ENCODE data around the gene PIK3R3. TPM values are rescaled to one million over a fixed set of nuclear protein-coding genes. Genes with fewer than 3 reads are reported as not detected.

The PIK3R3 gene
- total and polyA plus RNA-seq, 2 donors (not counting 3 experiments of a cell fraction or from before 2014, with no cell fraction given) = 7.5 to 14.3 TPM

DNA sequence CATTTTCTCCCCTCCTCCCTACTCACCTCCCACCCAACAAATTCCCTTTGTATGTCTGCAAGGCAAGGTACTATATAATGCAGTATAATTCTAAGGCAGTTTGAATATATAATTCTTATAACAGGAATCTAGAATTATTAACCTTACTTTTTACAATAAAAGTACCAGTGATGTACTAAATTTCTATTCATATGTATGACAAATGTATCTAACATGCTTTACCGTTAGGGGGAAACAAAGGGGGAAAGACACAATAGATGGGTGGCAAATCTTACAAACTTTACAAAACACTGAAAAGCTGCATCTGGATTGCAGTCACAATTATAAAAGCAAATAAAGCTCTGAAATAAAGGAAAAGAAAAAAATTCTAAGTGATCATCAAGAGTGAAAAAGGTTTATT, 2.3 kb downstream of the PIK3R3 start:
- Histone ChIP-seq H3K4me3 (replicated peaks in 1 of 3; ENCODE audit: insufficient read depth in 1 of 3, low read depth in 1 of 3, low read length in 3 of 3) (peak overlapping the region in 2 of 3 experiments; percentile 79 to 99), H3K4me1 (ENCODE audit: control insufficient read depth, extremely low read depth, insufficient read depth, low read length) (peaks cover 21% of the 10 kb centered on the region), H2AFZ (ENCODE audit: low read depth, low read length) (no peak overlapping the region), H3K27ac (ENCODE audit: insufficient read depth, low read depth, low read length) (no peak overlapping the region), H3K4me2 (ENCODE audit: insufficient read depth, low read length) (peak overlapping the region; percentile 94), H3K9ac (replicated peaks; ENCODE audit: extremely low read depth, insufficient read depth, low read length) (peak overlapping the region; percentile 71), H3K36me3 (ENCODE audit: control insufficient read depth in 2 of 2, extremely low read depth in 1 of 2, insufficient read depth in 2 of 2, low read length in 2 of 2) (no peaks in the 10 kb centered on the region), H3K9me1 (replicated peaks; ENCODE audit: control insufficient read depth, extremely low read depth, insufficient read depth, low read length) (no peaks in the 10 kb centered on the region), H4K20me1 (replicated peaks; ENCODE audit: control insufficient read depth, extremely low read depth, insufficient read depth, low read length) (no peaks in the 10 kb centered on the region), H3K79me2 (ENCODE audit: control insufficient read depth, insufficient read depth, low read length) (no peaks in the 10 kb centered on the region), H3K9me3 (replicated peaks; ENCODE audit: control insufficient read depth, insufficient read depth, low read length) (no peaks in the 10 kb centered on the region), H3K27me3 (ENCODE audit: control insufficient read depth in 2 of 2, insufficient read depth in 2 of 2, low read length in 2 of 2) (no peaks in the 10 kb centered on the region)
- no TSS peak for BruUV-seq (replicated peaks)
- DNase-seq (ENCODE audit: low read depth, low spot score) (peak; percentile 32), FAIRE-seq (no peak)
- POLR2A ChIA-PET = no interaction called here
- dilution Hi-C loops (cut with MboI; ENCODE audit: extremely low pct_ligation_motif_present, low sequenced_read_pairs) = no loop called here
- TF ChIP-seq, protein P1, sequence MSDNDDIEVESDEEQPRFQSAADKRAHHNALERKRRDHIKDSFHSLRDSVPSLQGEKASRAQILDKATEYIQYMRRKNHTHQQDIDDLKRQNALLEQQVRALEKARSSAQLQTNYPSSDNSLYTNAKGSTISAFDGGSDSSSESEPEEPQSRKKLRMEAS (IDR thresholded peaks at IDR 0.05; ENCODE audit: insufficient read depth, insufficient read length) = no peak
- TF ChIP-seq JUN (IDR thresholded peaks at IDR 0.05; ENCODE audit: borderline replicate concordance, insufficient read depth, insufficient read length, low read depth) (no peak), GATA2 (IDR thresholded peaks at IDR 0.05; ENCODE audit: insufficient read depth, insufficient read length, low read depth, low read length) (no peak), POLR2A (IDR thresholded peaks at IDR 0.05; ENCODE audit: low read depth, low read length) (no peak), EZH2 (IDR thresholded peaks at IDR 0.05; ENCODE audit: borderline replicate concordance, low read depth, low read length, severe bottlenecking) (no peak), MYC (IDR thresholded peaks at IDR 0.05; ENCODE audit: low read depth, low read length) (no peak)
- intact Hi-C loops (cut with micrococcal nuclease) = loop anchor here (5.0 kb wide), 2 partner anchors 172 to 443 kb away; partner anchors contain the start of genes GPBP1L1, LRRC41, TMEM69 and UQCRH
- CTCF ChIA-PET = interaction anchor here (0.6 to 2.7 kb wide), 12 partner anchors 8 to 94 kb away, joined by 3 to 9 read pairs (median 3); no protein-coding TSS in a partner anchor

DNA sequence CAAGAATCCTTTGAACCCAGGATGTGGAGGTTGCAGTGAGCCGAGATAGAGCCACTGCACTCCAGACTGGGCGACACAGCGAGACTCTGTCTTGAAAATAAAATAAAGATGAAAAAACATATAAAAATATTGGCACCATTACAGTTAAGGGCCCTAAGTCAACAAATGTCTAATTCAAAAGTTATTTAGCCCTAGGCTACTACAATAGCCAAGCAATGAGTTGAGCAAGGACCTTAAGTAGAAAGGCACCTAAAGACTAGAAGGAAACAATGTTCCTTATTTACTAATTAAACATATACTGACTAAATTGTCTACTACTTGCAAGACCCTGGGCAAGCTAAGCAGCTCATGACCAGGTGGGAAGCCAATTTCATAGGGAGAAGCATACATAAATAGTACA, 4.1 kb downstream of the PIK3R3 start:
- DNase-seq (ENCODE audit: low read depth, low spot score) (no peak), FAIRE-seq (no peak)
- POLR2A ChIA-PET = no interaction called here

More for the DNA sequence above, 4.1 kb downstream of the PIK3R3 start:
- intact Hi-C loops (cut with micrococcal nuclease) = no loop called here
- no peaks in the 10 kb centered on the region for H4K20me1 ChIP-seq (replicated peaks; ENCODE audit: control insufficient read depth, extremely low read depth, insufficient read depth, low read length)
- no peaks in the 10 kb centered on the region for H3K9me1 ChIP-seq (replicated peaks; ENCODE audit: control insufficient read depth, extremely low read depth, insufficient read depth, low read length)
- H3K4me2 ChIP-seq (ENCODE audit: insufficient read depth, low read length) = no peak overlapping the region
- dilution Hi-C loops (cut with MboI; ENCODE audit: extremely low pct_ligation_motif_present, low sequenced_read_pairs) = no loop called here
- H2AFZ ChIP-seq (ENCODE audit: low read depth, low read length) = no peak overlapping the region
- H3K4me1 ChIP-seq (ENCODE audit: control insufficient read depth, extremely low read depth, insufficient read depth, low read length) = peaks cover 13% of the 10 kb centered on the region
- TF ChIP-seq GATA2 (IDR thresholded peaks at IDR 0.05; ENCODE audit: insufficient read depth, insufficient read length, low read depth, low read length) = no peak
- no peaks in the 10 kb centered on the region for H3K36me3 ChIP-seq (ENCODE audit: control insufficient read depth in 2 of 2, extremely low read depth in 1 of 2, insufficient read depth in 2 of 2, low read length in 2 of 2)
- no TSS peak for BruUV-seq (replicated peaks)
- no peaks in the 10 kb centered on the region for H3K79me2 ChIP-seq (ENCODE audit: control insufficient read depth, insufficient read depth, low read length)
- CTCF ChIA-PET = interaction anchor here (1.0 kb wide), 1 partner anchor 39 kb away, joined by 3 read pairs; no protein-coding TSS in a partner anchor
- no peaks in the 10 kb centered on the region for H3K9me3 ChIP-seq (replicated peaks; ENCODE audit: control insufficient read depth, insufficient read depth, low read length)
- no peak overlapping the region for H3K9ac ChIP-seq (replicated peaks; ENCODE audit: extremely low read depth, insufficient read depth, low read length)
- no peaks in the 10 kb centered on the region for H3K27me3 ChIP-seq (ENCODE audit: control insufficient read depth in 2 of 2, insufficient read depth in 2 of 2, low read length in 2 of 2)
- no peak overlapping the region for H3K4me3 ChIP-seq (replicated peaks in 1 of 3; ENCODE audit: insufficient read depth in 1 of 3, low read depth in 1 of 3, low read length in 3 of 3)
- H3K27ac ChIP-seq (ENCODE audit: insufficient read depth, low read depth, low read length) = no peak overlapping the region
